ENCODE data around the gene HABP2.

Gene HABP2

DNA sequence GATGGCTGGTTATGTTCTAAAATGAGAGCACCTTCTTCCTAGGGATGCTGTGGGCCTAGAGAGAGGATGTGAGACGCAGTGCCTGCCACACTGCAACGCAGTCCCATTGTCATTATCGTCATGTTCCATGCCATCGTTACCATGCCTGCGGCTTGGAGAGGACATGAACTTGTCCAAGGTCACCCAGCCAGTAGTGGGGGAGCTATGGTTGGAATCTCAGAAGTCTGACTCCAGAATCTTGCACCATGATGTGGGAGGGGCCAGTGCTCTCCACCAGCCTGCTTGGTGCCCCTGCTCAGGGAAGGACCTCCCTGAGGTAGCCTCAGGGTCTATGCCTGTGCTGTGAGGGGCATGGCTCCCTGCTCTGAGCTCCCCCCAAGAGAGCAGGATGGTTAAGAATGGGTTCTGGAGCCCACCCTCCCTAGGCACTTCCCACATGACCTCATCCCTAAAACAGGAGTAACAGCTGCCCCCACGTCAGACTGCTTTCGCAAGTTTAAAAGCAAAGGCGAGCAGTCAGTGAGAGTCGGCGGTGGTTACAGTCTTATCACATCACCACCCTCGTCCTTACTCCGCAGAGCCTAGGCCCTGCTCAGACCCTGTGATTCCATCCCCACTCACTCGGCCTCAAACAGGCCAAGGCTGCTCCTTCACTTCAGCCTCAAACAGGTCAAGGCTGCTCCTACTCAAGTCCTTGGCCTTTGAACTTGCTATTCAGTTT lies 50.4 kb downstream of the HABP2 start:
- DNase-seq (ENCODE audit: low spot score) = no peak

DNA sequence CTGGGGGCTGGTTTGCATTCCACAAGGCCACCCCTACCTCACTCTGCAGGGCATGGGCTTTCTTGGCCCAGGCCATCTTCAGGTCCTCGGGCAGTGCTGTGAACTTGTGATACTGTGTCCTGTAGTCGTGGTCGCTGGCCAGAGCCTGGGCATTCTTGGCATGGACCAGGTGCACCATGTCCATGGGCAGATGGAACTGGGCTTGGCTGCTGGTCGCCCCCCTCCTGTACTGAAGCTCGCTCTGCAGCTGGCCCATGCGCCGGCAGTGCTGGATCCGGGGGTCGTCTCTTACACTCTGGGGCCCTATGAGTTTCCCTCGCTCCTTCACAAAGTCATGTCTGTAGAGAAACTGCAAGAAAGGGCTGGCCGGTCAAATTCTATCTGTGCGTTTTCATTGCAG lies 51.7 kb downstream of the HABP2 start:
- no peak for DNase-seq (ENCODE audit: low spot score)

DNA sequence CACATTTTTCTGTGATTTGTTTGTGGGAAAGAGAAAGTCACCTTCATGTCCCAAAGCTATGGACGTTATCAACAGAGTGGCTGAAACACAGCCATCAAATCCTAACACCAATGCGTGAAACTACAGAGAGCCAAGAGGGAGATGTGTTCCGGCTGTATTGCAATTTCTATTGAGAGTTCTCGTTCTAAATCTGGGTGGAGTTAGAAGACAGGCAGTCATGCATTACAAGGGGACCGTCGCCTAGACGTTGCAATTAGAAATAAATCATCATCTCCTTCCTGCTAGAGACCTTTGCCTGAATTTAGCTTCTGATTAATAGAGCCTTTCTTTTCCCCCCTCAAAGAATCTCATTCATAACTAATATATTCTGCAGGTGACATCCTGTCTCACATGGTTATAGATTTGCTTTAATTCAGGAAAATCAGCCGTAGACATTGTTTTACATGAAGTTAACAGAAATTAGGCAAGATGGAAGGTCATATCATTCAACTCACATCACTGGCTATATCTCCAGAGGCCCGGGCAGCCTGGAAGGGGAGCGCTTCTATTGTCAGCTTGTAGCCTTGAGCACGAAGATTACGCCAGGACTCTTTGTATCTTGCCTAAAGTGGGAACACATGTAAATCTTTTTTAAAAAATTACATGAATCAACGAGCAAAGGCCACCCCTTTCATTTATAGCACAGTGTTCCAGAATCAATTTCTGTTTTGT lies 52.6 kb downstream of the HABP2 start:
- DNase-seq (ENCODE audit: low spot score) = no peak

DNA sequence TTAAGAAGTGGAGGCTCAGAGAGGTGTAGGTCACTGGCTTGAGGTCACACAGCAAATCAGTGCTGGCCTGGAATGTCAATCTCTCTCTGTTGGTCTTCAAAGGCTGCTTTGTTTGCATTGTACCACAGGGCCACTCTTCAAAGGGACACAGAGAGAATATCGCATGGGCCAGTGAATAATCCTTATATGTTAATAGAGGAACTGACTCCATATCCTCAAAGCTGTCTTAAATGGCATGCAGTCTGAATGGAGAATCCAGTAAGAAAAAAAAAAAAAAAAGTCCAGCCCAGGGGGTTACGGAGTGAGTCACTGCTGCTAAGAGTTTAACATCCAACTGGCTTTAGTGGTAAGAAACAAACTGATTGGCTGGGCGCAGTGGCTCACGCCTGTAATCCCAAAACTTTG lies 56.9 kb downstream of the HABP2 start:
- no peak for DNase-seq (ENCODE audit: low spot score)

DNA sequence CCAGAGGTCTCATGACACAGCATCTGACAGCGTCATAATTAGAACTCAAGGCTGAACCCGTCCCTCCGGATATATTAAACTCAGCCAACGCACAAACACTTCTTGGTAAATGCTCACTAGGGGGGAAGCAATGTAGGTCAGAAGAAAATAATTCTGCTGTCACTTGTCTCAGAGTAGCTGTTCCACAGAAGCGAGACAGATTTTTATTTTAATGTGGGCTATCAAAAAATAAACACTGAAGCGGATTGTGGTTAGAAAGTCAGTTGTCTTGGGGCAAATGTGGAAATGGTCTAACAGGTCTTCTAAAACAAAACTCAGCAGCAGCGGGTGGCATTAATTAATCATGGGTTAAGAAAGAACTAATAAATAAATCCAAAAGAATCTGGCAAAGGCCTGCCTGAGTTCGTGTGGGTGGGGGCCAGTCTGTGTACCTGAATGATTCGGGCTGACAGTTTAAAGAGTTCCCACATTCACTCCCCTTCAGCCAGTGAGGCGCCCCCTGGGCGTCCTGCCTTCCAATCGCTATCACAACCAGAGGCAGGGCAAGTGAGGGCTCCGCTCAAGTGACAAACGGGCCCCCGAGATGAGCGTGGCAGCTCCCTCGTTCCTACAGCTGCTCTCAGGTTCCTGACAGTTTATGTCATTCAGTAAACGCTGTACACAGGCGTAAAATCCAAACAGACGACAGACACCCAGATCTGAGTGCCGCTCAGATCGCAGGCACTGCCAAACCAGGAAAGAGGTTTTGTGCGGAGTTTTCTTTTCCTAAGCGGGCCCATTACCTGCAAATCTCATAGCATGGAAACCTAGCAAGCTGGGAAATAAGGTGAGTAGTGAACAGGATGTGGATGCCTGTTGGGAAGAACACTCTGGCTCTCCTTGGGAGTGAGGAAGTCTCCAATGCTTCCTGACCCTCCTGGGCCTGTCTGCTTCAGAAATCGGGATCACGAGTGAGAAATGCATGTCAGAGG lies 58.1 kb downstream of the HABP2 start:
- DNase-seq (ENCODE audit: low spot score) = no peak

DNA sequence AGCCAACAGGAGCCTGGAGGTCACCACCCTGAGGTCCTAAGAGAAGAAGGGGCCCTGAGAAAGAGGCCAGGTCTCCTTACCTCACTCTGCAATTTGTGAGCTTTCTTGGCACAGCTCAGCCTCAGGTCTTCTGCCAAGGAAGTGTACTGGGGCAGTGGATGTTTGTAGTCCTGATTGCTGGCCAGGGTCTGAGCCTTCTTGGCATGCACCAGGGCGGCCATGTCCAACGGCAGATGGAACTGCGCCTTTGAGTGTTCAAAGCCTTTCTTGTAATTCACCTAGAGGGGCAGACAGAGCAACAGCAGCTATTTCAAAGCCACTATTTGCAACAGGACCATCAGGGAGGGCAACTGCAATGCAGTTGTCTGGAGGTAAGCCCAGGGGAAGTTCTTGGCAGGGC lies 59.3 kb downstream of the HABP2 start:
- no peak for DNase-seq (ENCODE audit: low spot score)

DNA sequence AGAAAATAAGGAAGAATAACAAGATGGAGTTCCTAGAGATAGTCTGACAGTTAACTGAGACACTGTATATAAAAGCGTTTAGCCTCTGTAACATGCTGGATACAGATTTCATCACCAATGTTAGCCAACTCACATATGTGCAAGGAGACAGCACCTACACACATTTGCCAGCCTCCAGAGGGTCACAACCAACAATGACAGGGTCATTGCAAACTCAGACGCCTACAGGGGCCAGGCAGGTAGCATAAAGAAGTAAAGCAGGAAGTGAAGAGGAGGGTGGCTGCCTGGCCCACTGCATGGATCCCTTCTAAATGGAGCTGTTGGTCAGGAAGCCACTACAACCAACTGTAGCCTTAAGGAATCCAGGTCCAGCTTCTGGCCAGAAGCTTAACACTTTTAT lies 60.6 kb downstream of the HABP2 start:
- DNase-seq (ENCODE audit: low spot score) = no peak

DNA sequence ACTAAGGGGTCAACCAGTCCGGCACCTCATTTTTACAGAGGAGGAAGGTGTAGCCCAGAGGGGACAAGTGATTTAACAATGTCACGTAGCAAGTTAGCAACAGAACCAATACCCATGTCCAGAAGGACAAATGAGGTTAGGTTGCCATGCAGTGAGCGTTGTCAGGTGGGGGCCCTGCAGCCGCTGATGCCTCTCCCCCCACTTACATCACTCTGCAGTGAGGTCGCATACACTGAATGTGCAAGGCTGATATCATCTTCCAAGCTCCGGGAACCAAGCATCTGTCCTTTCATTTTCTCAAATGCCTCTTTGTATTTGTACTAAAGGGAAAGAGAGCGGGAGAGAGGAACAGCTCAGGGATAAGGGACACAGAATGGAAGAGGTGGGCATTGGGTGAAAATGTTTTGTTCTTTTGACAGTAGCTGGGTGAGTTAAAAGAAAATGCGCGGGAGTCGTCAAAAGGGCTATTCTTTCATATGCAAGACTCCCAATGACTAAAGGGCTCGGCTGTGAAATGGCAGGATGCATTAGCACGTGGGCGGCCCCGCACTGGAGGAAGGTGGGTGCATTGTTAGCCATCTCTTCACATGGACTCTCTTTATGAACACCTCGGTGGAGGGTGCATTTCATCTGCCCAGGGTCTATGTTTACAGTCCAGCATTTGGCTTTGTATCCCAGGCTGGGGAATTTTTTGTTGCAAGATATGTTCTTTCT lies 61.3 kb downstream of the HABP2 start:
- no peak for DNase-seq (ENCODE audit: low spot score)

DNA sequence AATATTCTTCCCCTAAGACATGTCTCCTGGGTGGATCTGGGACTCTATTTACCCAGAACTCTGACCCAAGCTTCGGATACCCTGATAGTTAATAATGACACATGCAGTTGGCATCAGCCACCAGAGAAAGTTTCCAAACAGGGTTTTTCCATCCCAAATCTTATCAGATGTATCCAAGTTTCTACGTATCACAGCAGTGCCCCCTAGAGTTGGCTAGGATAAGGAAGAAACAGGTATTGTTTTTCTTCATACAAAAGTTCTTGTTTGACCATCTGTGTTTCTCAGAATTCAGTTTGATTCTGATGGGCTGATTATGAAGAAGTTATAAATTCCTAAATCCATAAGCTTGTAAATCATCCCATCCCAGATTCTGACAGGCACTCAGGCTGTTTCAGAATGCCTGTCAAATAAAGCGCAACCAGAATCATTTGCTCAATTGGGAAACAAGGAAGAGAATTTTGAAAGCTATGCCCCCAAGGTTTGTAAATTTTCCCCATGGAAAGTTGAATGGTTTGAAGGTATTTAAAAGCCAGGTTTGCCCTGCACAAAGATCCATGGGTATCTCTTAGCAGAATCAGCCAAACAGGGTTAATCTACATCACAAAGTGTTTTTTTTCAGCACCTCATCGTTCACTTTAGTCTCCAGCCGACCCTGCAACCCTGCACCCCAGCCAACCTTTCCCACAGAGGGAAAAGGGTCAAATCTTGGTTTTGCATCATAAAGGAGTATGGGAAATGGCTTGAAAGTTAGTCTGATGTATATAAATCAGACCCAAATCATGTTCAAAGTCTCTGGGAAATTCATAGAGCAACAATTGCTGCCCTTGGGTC lies 63.6 kb downstream of the HABP2 start:
- DNase-seq (ENCODE audit: low spot score) = no peak

DNA sequence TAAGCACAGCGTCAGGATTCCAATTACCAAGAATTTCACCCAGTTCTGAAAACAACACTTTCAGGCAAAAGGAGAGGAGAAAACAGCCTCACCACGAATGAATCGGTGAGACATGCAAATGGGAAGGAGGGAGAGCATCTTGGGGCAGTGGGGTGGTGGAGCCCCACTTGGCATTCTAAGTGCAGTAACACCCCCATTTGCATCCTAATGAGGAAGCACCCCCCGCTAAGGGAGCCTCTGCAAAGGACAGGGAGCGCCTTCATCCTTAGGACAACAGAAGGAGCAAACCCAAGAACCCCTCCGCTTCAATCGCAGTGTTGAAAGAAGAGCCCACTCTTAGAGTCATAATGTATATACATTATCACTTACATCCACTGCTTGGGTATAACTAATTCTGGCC lies 64.2 kb downstream of the HABP2 start:
- DNase-seq (ENCODE audit: low spot score) = no peak

DNA sequence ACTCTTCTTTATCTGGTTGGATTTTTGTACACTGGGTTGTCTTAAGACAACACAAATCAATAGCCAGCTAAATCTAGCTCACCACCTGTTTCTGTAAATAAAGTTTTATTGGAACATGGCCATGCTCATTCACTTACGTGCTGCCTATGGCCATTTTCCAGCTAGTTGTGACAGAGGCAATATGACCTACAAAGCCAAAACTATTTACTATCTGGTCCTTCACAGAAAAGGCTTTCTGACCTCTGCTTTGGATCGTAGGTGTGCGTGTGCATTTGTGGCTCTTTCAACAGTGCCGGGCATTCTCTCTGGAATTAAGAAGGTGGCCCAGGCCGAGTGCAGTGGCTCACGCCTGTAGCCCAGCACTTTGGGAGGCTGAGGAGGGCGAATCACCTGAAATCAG lies 65.5 kb downstream of the HABP2 start:
- no peak for DNase-seq (ENCODE audit: low spot score)

DNA sequence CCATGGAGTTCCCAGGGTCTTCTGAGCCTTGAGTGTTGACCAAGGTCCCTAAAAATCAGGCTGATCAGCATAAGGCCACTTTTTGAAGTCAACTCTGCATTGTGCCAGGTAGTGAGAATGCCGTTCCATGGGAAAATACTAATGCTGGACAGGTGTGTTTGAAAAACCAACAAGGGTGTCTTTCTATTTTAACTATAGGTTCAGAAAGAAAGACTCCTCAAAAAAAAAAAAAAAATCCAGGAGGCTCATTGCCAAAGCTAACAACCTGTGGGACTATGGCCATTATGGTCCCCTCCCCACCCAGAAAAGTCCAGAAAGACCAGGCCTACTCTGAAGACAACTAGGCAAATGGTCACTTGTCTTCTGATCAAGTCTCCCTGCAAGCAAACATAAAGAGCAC lies 66.5 kb downstream of the HABP2 start:
- no peak for DNase-seq (ENCODE audit: low spot score)

DNA sequence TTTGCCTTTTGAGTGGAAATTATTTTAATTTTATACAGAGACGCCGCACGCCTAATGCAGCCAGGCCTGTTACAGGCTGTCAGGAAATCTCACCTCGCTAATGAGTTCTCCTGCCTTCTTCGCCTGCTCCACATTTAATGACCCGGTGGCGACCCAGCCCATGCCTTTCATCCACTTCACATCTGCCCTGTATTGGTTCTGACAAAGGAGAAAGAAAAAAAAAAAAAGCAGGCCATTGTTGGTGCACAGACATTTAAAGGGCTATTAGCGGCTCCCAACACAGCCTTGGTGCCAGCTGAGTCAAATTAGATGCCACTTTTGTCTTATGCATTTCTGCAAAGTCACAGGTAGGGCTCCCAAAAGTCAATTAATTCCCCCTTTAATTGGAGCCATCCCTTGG lies 67.7 kb downstream of the HABP2 start:
- DNase-seq (ENCODE audit: low spot score) = no peak

DNA sequence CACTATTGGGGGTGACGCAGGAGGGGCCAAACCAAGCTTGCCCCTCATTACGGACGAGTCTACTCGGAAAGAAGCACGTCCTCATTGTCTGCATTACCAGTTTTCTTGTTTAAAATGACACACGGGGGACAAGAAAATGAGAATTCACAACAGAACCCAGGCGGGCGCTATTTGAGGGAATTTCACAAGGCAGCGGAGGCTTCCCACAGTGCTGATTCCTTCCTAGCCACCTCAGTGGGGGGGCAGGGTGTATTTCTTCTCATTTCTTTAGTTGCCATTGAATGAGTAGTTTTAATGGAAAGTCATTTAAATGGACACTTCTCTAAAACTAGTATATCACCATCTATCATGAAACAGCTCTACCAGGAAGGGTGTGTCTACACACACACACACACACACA lies 68.1 kb downstream of the HABP2 start:
- no peak for DNase-seq (ENCODE audit: low spot score)

DNA sequence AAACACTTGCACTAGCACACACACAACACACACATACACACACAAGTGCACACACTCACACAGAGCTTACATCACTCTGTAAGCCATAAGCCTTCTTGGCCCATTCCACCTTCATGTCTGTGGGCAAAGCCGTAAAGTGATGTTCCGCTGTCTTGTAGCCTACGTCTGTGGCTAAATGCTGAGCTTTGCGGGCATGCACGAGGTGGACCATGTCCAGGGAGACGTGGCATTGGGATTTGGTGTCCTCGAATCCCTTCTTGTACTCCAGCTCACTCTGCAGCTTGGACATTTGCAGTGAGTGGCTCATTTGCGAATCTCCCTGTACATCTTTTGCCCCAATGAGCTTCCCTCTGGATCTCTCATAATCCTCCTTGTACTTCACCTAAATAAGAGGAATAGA lies 68.9 kb downstream of the HABP2 start:
- DNase-seq (ENCODE audit: low spot score) = no peak

DNA sequence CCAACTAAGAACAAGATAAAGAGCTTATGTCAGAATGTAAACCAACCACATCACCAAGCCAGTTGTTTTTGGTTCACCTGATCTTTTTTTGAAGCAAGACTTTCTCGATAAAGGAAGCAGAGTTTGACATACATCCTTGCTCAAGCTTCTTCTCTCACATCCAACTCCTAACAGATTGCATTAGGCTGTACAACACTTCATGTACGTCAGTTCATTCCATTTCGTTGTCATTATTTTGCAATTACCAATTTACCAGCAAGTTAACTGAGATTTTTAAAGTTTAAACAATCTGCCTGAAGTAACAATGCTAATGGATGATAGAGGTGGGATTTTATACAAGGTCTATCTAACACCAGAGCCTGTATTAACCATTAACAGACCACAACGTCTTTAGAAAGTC lies 70.0 kb downstream of the HABP2 start:
- no peak for DNase-seq (ENCODE audit: low spot score)

DNA sequence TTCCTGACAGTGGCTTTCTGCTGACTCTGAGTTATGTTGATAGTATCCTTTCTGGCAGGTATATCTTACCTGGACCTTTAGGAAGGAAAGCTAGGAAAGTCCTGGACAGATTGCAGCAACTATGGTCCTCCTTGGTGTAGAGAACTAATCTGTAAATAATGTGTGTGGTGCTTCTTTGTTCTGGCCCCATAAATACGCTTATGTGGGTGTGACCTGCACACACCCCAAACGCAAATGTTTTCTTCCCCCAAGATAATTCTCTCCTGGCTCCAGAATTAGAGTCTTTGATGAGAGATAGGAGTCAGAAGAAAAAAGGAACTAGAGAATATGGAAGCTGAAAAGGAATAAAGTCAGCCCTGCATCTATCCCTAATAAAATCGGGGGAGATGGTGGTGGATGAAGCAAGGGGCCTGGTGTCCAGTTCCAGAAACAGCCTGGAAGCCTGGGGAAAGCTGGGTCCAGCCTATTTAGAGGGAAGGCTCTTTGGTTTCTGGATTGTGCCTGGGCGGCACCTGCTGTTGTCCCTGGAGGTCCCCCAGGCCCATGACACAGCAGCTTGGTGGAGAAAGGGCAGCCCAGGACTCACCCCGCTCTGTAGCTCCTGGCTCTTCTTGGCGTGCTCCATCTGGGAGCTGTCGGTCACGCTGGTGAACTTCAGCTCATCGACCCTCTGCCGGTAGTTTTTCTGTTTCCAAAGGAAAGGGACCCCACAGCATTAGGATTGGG lies 72.8 kb downstream of the HABP2 start:
- no peak for DNase-seq (ENCODE audit: low spot score)

DNA sequence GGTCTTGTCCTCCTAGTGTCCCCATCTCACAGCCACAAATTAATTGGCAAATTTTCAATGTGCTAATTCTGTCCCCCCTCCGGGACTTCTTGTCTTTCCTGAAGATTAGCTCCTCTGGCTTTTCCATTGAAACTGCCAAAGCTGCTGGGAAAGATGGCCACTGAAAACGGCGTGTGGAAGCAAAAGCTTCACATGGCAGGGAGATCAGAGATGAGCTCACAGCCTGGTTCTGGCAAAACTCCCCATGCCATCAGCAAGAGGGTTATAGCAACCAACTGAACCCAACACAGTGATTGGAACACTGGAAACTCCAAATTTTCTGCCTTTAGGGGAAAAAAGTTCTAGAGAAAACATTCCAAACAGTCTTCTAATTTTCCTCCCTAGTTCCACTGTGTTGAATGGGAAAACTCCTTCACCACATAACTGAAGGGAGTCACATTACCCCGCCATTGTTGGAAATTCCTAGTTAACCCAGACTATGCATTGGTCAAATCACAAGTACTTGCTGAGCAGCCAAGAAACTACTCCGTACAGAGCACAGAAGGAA lies 74.0 kb downstream of the HABP2 start:
- no peak for DNase-seq (ENCODE audit: low spot score)

DNA sequence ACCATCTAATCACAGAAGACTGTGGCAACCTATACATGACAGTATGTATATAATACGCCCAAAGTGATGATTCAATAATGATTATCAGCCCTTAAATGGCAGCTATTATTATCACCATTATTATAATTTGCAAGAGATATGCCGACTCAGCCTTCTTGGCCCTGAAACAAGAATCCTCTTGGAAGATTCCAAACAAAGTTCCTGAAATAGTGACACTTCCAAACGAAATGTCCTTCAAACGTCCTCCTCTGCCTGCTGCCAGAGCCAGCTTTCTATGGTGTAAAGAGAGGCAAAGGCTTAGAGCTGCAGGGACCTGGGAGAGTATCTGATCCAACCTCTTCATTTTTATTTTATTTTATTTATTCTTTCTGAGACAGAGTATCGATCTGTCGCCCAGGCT lies 75.0 kb downstream of the HABP2 start:
- no peak for DNase-seq (ENCODE audit: low spot score)

DNA sequence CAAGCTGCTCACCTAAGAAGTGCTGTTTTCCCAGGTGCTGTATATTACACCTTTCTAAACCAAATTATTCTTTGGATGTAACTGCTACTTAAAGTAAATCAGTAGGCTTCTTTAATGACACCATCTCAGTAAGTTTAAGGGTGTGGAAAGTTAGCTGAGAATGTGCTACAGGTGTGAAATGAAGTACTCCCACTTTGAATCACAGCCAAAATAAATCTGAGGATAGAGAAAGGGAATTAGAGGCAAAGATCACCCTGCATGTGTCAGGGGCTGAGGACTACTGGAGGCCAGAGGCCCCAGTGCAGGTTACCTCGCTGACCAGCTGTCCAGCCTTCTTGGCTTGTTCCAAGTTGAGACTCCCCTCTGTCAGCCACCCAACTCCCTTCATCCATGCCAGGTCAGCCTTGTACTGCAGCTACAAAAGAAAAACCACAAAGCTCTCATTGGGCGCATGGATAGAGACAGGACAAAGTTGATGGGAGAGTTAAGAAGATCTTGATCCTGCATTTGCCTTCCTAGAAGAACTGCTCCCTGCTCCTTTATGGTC lies 75.8 kb downstream of the HABP2 start:
- DNase-seq (ENCODE audit: low spot score) = no peak

Data from left forelimb (tissue), 1 donor.